H1 (cell line): ENCODE data around the gene SPOCK1. TPM values are rescaled to one million over a fixed set of nuclear protein-coding genes. Genes with fewer than 3 reads are reported as not detected.

Source experiments
- CTCF ChIA-PET: fragments of 300-600 bp; sonication (Branson Sonifier 250); formaldehyde crosslinking; loops from one replicate; lab custom pipeline; 2021; ENCODE audit not compliant: partially characterized antibody; lab: Charles Lee
- POLR2A ChIA-PET: fragments of 300-600 bp; sonication (Branson Sonifier 250); formaldehyde crosslinking; loops from one replicate; lab custom pipeline; 2021; ENCODE audit warnings: inconsistent platforms; ENCODE audit not compliant: partially characterized antibody; lab: Charles Lee
- DNase-seq, 2 experiments: peaks; one replicate each; pipeline versions ENCODE4 v3.0.0 to v3.0.0-alpha.2; 2010 to 2022; ENCODE audit warnings: low spot score in 2 of 2, low read depth in 1 of 2, mixed read lengths in 1 of 2
- FAIRE-seq: peaks from 2 replicates; lab custom pipeline; 2011; peaks lifted over from hg19 to GRCh38; lab: Jason Lieb, UNC
- H2AFZ ChIP-seq: 2 replicates; pipeline ENCODE4 v1.8.1; 2012; ENCODE audit warnings: low read length, inconsistent platforms
- H2AK5ac ChIP-seq: 2 replicates; pipeline ENCODE4 v1.6.1; 2013; ENCODE audit warnings: low read depth, low read length
- H2BK120ac ChIP-seq: replicated peaks from 2 replicates; pipeline ENCODE3; 2013; ENCODE audit warnings: low read depth, low read length, inconsistent platforms
- H2BK12ac ChIP-seq: 2 replicates; pipeline ENCODE4 v1.6.1; 2013; ENCODE audit warnings: low read depth, low read length
- H2BK15ac ChIP-seq: 2 replicates; pipeline ENCODE4 v1.6.1; 2013; ENCODE audit warnings: low read length
- H2BK20ac ChIP-seq: 2 replicates; pipeline ENCODE4 v1.6.1; 2013; ENCODE audit warnings: low read length
- H2BK5ac ChIP-seq: 2 replicates; pipeline ENCODE4 v1.6.1; 2013; ENCODE audit warnings: low read depth, low read length
- H3K14ac ChIP-seq: 2 replicates; pipeline ENCODE4 v1.6.1; 2013; ENCODE audit warnings: inconsistent platforms; ENCODE audit not compliant: insufficient read length
- H3K18ac ChIP-seq: 2 replicates; pipeline ENCODE4 v1.6.1; 2013; ENCODE audit warnings: low read length; ENCODE audit errors: extremely low read depth
- H3K23ac ChIP-seq: 2 replicates; pipeline ENCODE4 v1.6.1; 2013; ENCODE audit warnings: inconsistent platforms; ENCODE audit not compliant: insufficient read length
- H3K23me2 ChIP-seq: 2 replicates; pipeline ENCODE4 v1.6.1; 2013; ENCODE audit warnings: low read depth, low read length
- H3K27ac ChIP-seq: 2 replicates; pipeline ENCODE4 v1.6.1; 2011; ENCODE audit warnings: low read depth, low read length, inconsistent platforms
- H3K27me3 ChIP-seq, 4 experiments: replicated peaks in 1 of 4; 1 replicate in 1 of 4; 2 replicates in 3 of 4; pipeline versions ENCODE4 v1.6.1 to v1.8.1; 2011 to 2013; ENCODE audit warnings: low read length in 3 of 4, mild to moderate bottlenecking in 3 of 4, inconsistent platforms in 2 of 4, mixed read lengths in 2 of 4, moderate library complexity in 1 of 4; ENCODE audit not compliant: control insufficient read depth in 3 of 4, insufficient read depth in 3 of 4; ENCODE audit errors: extremely low read depth in 1 of 4
- H3K36me3 ChIP-seq, 4 experiments: 2 replicates each; pipeline versions ENCODE4 v1.6.1 to v1.8.1; 2011 to 2013; ENCODE audit warnings: mild to moderate bottlenecking in 4 of 4, low read length in 3 of 4, moderate library complexity in 2 of 4, control low read depth in 1 of 4, inconsistent platforms in 1 of 4; ENCODE audit not compliant: insufficient read depth in 4 of 4, control insufficient read depth in 2 of 4
- H3K4ac ChIP-seq: replicated peaks from 2 replicates; pipeline ENCODE3; 2013; ENCODE audit warnings: low read length, low read depth, mixed read lengths, inconsistent platforms; ENCODE audit not compliant: insufficient read length
- H3K4me1 ChIP-seq, 4 experiments: replicated peaks in 1 of 4; 1 replicate in 1 of 4; 2 replicates in 3 of 4; pipeline versions ENCODE4 v1.6.1 to v1.8.1; 2011 to 2013; ENCODE audit warnings: low read length in 3 of 4, inconsistent platforms in 2 of 4, mixed read lengths in 1 of 4; ENCODE audit not compliant: insufficient read depth in 4 of 4, control insufficient read depth in 3 of 4
- H3K4me2 ChIP-seq, 2 experiments: 2 replicates each; pipeline versions ENCODE4 v1.6.1 to v1.8.1; 2011 to 2013; ENCODE audit warnings: low read depth in 2 of 2, low read length in 2 of 2, control low read depth in 1 of 2, inconsistent platforms in 1 of 2, mild to moderate bottlenecking in 1 of 2; ENCODE audit not compliant: insufficient read depth in 1 of 2
- H3K4me3 ChIP-seq, 4 experiments: fragments of 200-600, 300-600 bp in 1 of 4; sonication (generic), shearing (Covaris generic), sonication (Bioruptor Twin) in 1 of 4; 2 replicates each; pipeline versions ENCODE4 v1.5.1 to v1.8.1; 2011 to 2016; ENCODE audit warnings: low read length in 4 of 4, low read depth in 3 of 4, control low read depth in 2 of 4, inconsistent platforms in 2 of 4, mild to moderate bottlenecking in 2 of 4, mixed read lengths in 1 of 4, moderate library complexity in 1 of 4; ENCODE audit not compliant: insufficient read depth in 2 of 4; ENCODE audit errors: extremely low read depth in 1 of 4
- H3K56ac ChIP-seq: replicated peaks from 2 replicates; pipeline ENCODE3; 2013; ENCODE audit warnings: low read depth, mild to moderate bottlenecking, mixed read lengths, low read length, inconsistent platforms; ENCODE audit not compliant: insufficient read length
- H3K79me1 ChIP-seq: 2 replicates; pipeline ENCODE4 v1.6.1; 2013; ENCODE audit warnings: low read depth, low read length, control low read depth
- H3K79me2 ChIP-seq, 2 experiments: 2 replicates each; pipeline versions ENCODE4 v1.6.1 to v1.8.1; 2012 to 2013; ENCODE audit warnings: low read length in 2 of 2, mild to moderate bottlenecking in 2 of 2, inconsistent platforms in 1 of 2; ENCODE audit not compliant: insufficient read depth in 2 of 2, control insufficient read depth in 1 of 2
- H3K9ac ChIP-seq, 4 experiments: replicated peaks in 1 of 4; 1 replicate in 1 of 4; 2 replicates in 3 of 4; pipeline versions ENCODE4 v1.6.1 to v1.8.1; 2011 to 2013; ENCODE audit warnings: low read depth in 3 of 4, low read length in 3 of 4, control low read depth in 2 of 4, mild to moderate bottlenecking in 2 of 4, moderate library complexity in 2 of 4, inconsistent platforms in 1 of 4; ENCODE audit errors: extremely low read depth in 1 of 4
- H3K9me3 ChIP-seq, 2 experiments: 2 replicates each; pipeline versions ENCODE4 v1.6.1 to v1.8.1; 2012 to 2013; ENCODE audit warnings: mild to moderate bottlenecking in 2 of 2, moderate library complexity in 2 of 2, control low read depth in 1 of 2, inconsistent platforms in 1 of 2, low read depth in 1 of 2, low read length in 1 of 2, mixed read lengths in 1 of 2; ENCODE audit not compliant: insufficient read depth in 2 of 2
- H4K20me1 ChIP-seq, 2 experiments: replicated peaks in 1 of 2; 2 replicates each; pipeline versions ENCODE3 to v1.8.1; 2011 to 2013; ENCODE audit warnings: inconsistent platforms in 2 of 2, low read length in 2 of 2, mild to moderate bottlenecking in 1 of 2; ENCODE audit not compliant: insufficient read depth in 2 of 2, control insufficient read depth in 1 of 2
- H4K5ac ChIP-seq: 2 replicates; pipeline ENCODE4 v1.6.1; 2013; ENCODE audit warnings: low read length, low read depth, mixed read lengths, inconsistent platforms; ENCODE audit not compliant: insufficient read length
- H4K8ac ChIP-seq: 2 replicates; pipeline ENCODE4 v1.8.0; 2013; ENCODE audit warnings: mild to moderate bottlenecking, moderate library complexity, low read length, inconsistent platforms; ENCODE audit not compliant: insufficient read depth; ENCODE audit errors: extremely low read depth
- H4K91ac ChIP-seq: replicated peaks from 2 replicates; pipeline ENCODE3; 2013; ENCODE audit warnings: low read length, mixed read lengths, inconsistent platforms; ENCODE audit not compliant: insufficient read length
- ASH2L ChIP-seq: fragments of 200-600, 300-600 bp; sonication (generic); IDR thresholded peaks from one replicate; pipeline ENCODE4 v1.7.1; 2017; ENCODE audit warnings: low read length
- ATF2 ChIP-seq: IDR thresholded peaks from 2 replicates; pipeline ENCODE4 v1.6.1; 2012; ENCODE audit warnings: low read length, inconsistent platforms
- CBX5 ChIP-seq: fragments of 300-800, 300-1000 bp; sonication (generic); IDR thresholded peaks from 2 replicates; pipeline ENCODE4 v1.7.1; 2016; ENCODE audit warnings: antibody characterized with exemption, low read length, low read depth
- EGR1 ChIP-seq: IDR thresholded peaks from 2 replicates; pipeline ENCODE4 v1.6.1; 2011; ENCODE audit warnings: low read depth, low read length, borderline replicate concordance
- EZH2 ChIP-seq: fragments of 200-600 bp; sonication (generic); IDR thresholded peaks from 2 replicates; pipeline ENCODE4 v1.7.1; 2012; ENCODE audit warnings: low read depth, mild to moderate bottlenecking, moderate library complexity, low read length, inconsistent platforms; ENCODE audit not compliant: severe bottlenecking
- FOSL1 ChIP-seq: IDR thresholded peaks from 2 replicates; pipeline ENCODE4 v1.6.1; 2011; ENCODE audit warnings: mild to moderate bottlenecking, low read depth, low read length, moderate library complexity; ENCODE audit not compliant: insufficient read depth
- MAFK ChIP-seq: IDR thresholded peaks from 2 replicates; pipeline ENCODE4 v1.6.1; 2012; ENCODE audit warnings: low read depth, mild to moderate bottlenecking, improper control_type of control experiment, low read length
- RAD21 ChIP-seq, 2 experiments: IDR thresholded peaks in 1 of 2; conservative IDR thresholded peaks in 1 of 2; 2 replicates each; pipeline ENCODE4 v1.6.1; 2011; ENCODE audit warnings: low read depth in 2 of 2, low read length in 2 of 2, improper control_type of control experiment in 1 of 2, inconsistent platforms in 1 of 2, mild to moderate bottlenecking in 1 of 2, moderate library complexity in 1 of 2
- SAP30 ChIP-seq: fragments of 300-600 bp; sonication (generic); IDR thresholded peaks from 2 replicates; pipeline ENCODE4 v1.7.1; 2012; ENCODE audit warnings: low read length, moderate library complexity, mild to moderate bottlenecking, inconsistent platforms; ENCODE audit not compliant: insufficient read depth, insufficient replicate concordance
- TBP ChIP-seq: IDR thresholded peaks from 2 replicates; pipeline ENCODE4 v1.6.1; 2011; ENCODE audit warnings: low read depth, low read length, improper control_type of control experiment
- WGBS, 2 experiments: shearing (Covaris generic) in 1 of 2; methylation state at CpG; one replicate each; pipeline versions ENCODE4 v1.1.6 to v1.1.7; 2013 to 2015; ENCODE audit warnings: low lambda C conversion rate in 2 of 2, mixed read lengths in 2 of 2, inconsistent platforms in 1 of 2, low coverage in 1 of 2, missing lambda C conversion rate in 1 of 2; ENCODE audit not compliant: insufficient replicate concordance in 2 of 2, insufficient coverage in 1 of 2, insufficient read length in 1 of 2; ENCODE audit errors: extremely low coverage in 1 of 2, missing lambda C conversion rate in 1 of 2; 5-methylcytosine and 5-hydroxymethylcytosine counted together
- polyA plus RNA-seq, 7 experiments: library from polyadenylated mRNA; depleted of rRNA in 3 of 7; stranded (reverse) in 5 of 7; unstranded in 2 of 7; fragments of >200 nt in 5 of 7; fragments of 200-250 nt in 2 of 7; gene quantifications; 1 replicate in 5 of 7; 2 replicates in 1 of 7; 4 replicates in 1 of 7; pipeline versions ENCODE4 v1.2.1 to v1.2.3, GENCODE V29; 2011 to 2013; ENCODE audit warnings: missing spikeins in 2 of 7, mixed read lengths in 2 of 7
- total RNA-seq: library from RNA; stranded (reverse); fragmentation: NEBNext Ultra II Directional; extraction: Animal tissue kit (Norgen Biotek cat#: 25700); gene quantifications from 2 replicates; pipeline ENCODE4 v1.2.1, GENCODE V29; 2021

SPOCK1 gene
- total and polyA plus RNA-seq, 2 of the 8 experiments (the other 6 are each of a cell fraction or from before 2014, with no cell fraction given) = 6.9 to 18.1 TPM

DNA sequence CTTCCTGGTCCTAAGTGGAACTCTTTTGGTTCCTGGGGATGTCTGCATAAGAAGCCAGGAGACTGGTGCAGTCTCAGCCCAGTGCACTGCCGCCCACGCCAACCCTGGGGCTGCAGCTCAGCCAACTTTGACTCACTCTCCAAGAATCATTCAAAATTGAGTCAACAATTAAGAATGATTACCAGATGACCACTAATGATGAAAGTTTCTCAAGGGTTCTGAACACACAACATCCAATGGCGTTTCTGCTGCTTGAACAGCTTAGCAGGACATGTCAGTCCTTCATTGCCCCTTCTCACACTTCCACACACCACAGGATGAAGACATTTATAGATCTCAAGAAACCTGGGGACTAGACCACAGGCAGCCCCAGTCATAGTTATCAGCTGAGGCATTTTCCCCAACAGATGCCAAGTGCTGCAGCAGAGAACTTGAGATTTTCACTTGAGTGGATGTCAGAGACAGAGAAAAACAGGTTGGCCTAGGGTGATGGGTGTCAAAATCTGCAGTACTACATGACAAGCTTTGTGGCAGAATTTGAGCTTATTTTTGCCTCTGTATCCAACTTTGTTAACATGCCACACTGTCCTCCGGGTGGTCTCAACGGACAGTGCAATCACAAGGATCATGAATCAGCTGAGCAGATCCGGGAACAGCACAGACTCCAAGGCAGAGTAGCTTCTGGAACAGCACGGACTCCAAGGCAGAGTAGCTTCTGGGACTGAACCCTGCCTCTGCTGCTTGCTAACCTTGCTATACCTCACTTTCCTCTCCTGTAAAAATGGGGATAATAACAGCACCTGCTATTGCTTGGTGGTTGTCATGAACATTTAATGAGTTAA, 356.1 kb downstream of the SPOCK1 start:
- H3K4me1 ChIP-seq = peaks cover 0 to 8% (median 1%) of the 10 kb centered on the region in 4 experiments; a peak in 3 of 7 replicates
- H4K91ac ChIP-seq = no peak overlapping the region
- H2AFZ ChIP-seq = no peak overlapping the region
- H4K5ac ChIP-seq = no peak overlapping the region
- H3K79me1 ChIP-seq = no peaks in the 10 kb centered on the region
- H3K14ac ChIP-seq = no peak overlapping the region
- no peak overlapping the region for H3K18ac ChIP-seq
- ChIA-PET CTCF (interaction anchor here (0.8 to 1.4 kb wide), 4 partner anchors 9 to 121 kb away, joined by 3 to 5 read pairs (median 3); no protein-coding TSS in a partner anchor), POLR2A (no interaction called here)
- H3K23ac ChIP-seq = no peak overlapping the region
- FAIRE-seq = no peak
- no peak overlapping the region for H2BK5ac ChIP-seq
- no peak overlapping the region for H2BK120ac ChIP-seq
- no peak overlapping the region for H3K4me2 ChIP-seq
- H3K56ac ChIP-seq = no peak overlapping the region
- H3K4ac ChIP-seq = no peak overlapping the region
- WGBS, 2 experiments = 89% methylated on average over 7 of the region's 7 CpGs; no CpG with 5 or more reads in 1 of the 2 experiments
- H2BK20ac ChIP-seq = no peak overlapping the region
- no peaks in the 10 kb centered on the region for H3K27me3 ChIP-seq
- no peak for DNase-seq
- no peak overlapping the region for H4K8ac ChIP-seq
- H3K79me2 ChIP-seq = no peaks in the 10 kb centered on the region
- H2BK12ac ChIP-seq = no peak overlapping the region
- H3K9me3 ChIP-seq = no peaks in the 10 kb centered on the region
- H2AK5ac ChIP-seq = no peak overlapping the region
- peaks cover 2% of the 10 kb centered on the region; the same call in 1 of the 2 replicates for H3K23me2 ChIP-seq
- H3K27ac ChIP-seq = no peak overlapping the region
- H3K36me3 ChIP-seq = no peaks in the 10 kb centered on the region
- H3K9ac ChIP-seq = no peak overlapping the region
- no peak overlapping the region for H3K4me3 ChIP-seq
- H4K20me1 ChIP-seq = no peaks in the 10 kb centered on the region
- no peak overlapping the region for H2BK15ac ChIP-seq
- TF ChIP-seq CBX5 = no peak
- no peak for TF ChIP-seq RAD21 (IDR thresholded peaks at IDR 0.05 in 1 of 2, conservative IDR thresholded peaks at IDR 0.05 in 1 of 2; ENCODE audit: low read depth in 2 of 2, low read length in 2 of 2)
- TF ChIP-seq ASH2L = no peak
- no peak for TF ChIP-seq MAFK
- TF ChIP-seq SAP30 = no peak
- TF ChIP-seq FOSL1 = no peak
- TF ChIP-seq ATF2 = no peak
- TF ChIP-seq TBP = no peak
- TF ChIP-seq EZH2 = no peak
- no peak for TF ChIP-seq EGR1
